K562 (cell line): ENCODE data around the gene COX6B1. TPM values are rescaled to one million over a fixed set of nuclear protein-coding genes. Genes with fewer than 3 reads are reported as not detected.

Experiments used
- ATF1 ChIP-seq, 2 experiments: fragments of 450-650 bp in 1 of 2; IDR thresholded peaks; 2 replicates each; pipeline ENCODE4 v1.6.1; 2016; ENCODE audit warnings: missing compliant biosample characterization in 1 of 2, missing genetic modification characterization in 1 of 2
- CREB3 ChIP-seq: fragments of 450-650 bp; conservative IDR thresholded peaks from 2 replicates; pipeline ENCODE4 v1.6.1; 2016; ENCODE audit warnings: missing genetic modification characterization, low read depth, mild to moderate bottlenecking, missing compliant biosample characterization, moderate library complexity
- ELF1 ChIP-seq: fragments of 200-800 bp; sonication (Bioruptor generic); IDR thresholded peaks from 2 replicates; pipeline ENCODE4 v1.6.1; 2016; ENCODE audit warnings: missing genetic modification characterization, missing compliant biosample characterization
- ESRRA ChIP-seq: fragments of 450-650 bp; IDR thresholded peaks from 2 replicates; pipeline ENCODE4 v1.6.1; 2014; ENCODE audit warnings: low read depth, mild to moderate bottlenecking, moderate library complexity, borderline replicate concordance
- ETV1 ChIP-seq: fragments of 450-650 bp; conservative IDR thresholded peaks from 2 replicates; pipeline ENCODE4 v1.6.1; 2016; ENCODE audit warnings: missing genetic modification characterization, control low read depth, low read depth, missing compliant biosample characterization
- FOXK1 ChIP-seq: sonication (generic); formaldehyde crosslinking; IDR thresholded peaks from 2 replicates; pipeline ENCODE4 v1.8.0; 2022; ENCODE audit warnings: missing genetic modification reagents, mild to moderate bottlenecking, borderline replicate concordance
- HNRNPH1 ChIP-seq: fragments of 200-400 bp; formaldehyde crosslinking; optimal IDR thresholded peaks from 2 replicates; pipeline ENCODE3; 2017; ENCODE audit warnings: low read depth, mild to moderate bottlenecking, low read length, moderate library complexity
- MTF1 ChIP-seq: fragments of 250-450 bp; sonication (Bioruptor Pico); IDR thresholded peaks from 2 replicates; pipeline ENCODE4 v1.9.0; 2021; ENCODE audit warnings: moderate library complexity, mild to moderate bottlenecking, inconsistent platforms, borderline replicate concordance
- NR0B1 ChIP-seq: fragments of 450-650 bp; IDR thresholded peaks from one replicate; pipeline ENCODE4 v1.6.1; 2018; ENCODE audit warnings: mild to moderate bottlenecking, moderate library complexity; ENCODE audit not compliant: partially characterized antibody
- PML ChIP-seq: IDR thresholded peaks from 2 replicates; pipeline ENCODE4 v1.6.1; 2012; ENCODE audit warnings: low read length, inconsistent platforms
- POLR2H ChIP-seq: IDR thresholded peaks from 2 replicates; pipeline ENCODE4 v1.6.1; 2016; ENCODE audit warnings: missing genetic modification characterization, low read depth, mild to moderate bottlenecking, control low read depth, missing compliant biosample characterization, moderate library complexity
- PTBP1 ChIP-seq: fragments of 200-400 bp; formaldehyde crosslinking; IDR thresholded peaks from 2 replicates; pipeline ENCODE4 v1.6.1; 2017; ENCODE audit warnings: low read depth, low read length
- RCOR1 ChIP-seq, 2 experiments: IDR thresholded peaks; 2 replicates each; pipeline ENCODE4 v1.6.1; 2012; ENCODE audit warnings: low read depth in 2 of 2, low read length in 2 of 2, borderline replicate concordance in 1 of 2, improper control_type of control experiment in 1 of 2
- SMARCA5 ChIP-seq: fragments of 450-650 bp; IDR thresholded peaks from 2 replicates; pipeline ENCODE4 v1.6.1; 2016
- TSHZ1 ChIP-seq: fragments of 250-450 bp; sonication (Bioruptor Pico); IDR thresholded peaks from 2 replicates; pipeline ENCODE4 v1.4.0; 2020; ENCODE audit warnings: mild to moderate bottlenecking, moderate library complexity
- ZNF57 ChIP-seq: fragments of 450-650 bp; formaldehyde crosslinking; IDR thresholded peaks from 2 replicates; pipeline ENCODE4 v1.4.0; 2020; ENCODE audit warnings: mild to moderate bottlenecking, moderate library complexity
- ZNF740 ChIP-seq, 3 experiments: fragments of 200-800 bp in 1 of 3; sonication (Bioruptor generic) in 1 of 3; sonication (generic) in 1 of 3; formaldehyde crosslinking in 1 of 3; IDR thresholded peaks; 2 replicates each; pipeline versions ENCODE4 v1.6.1 to v1.8.0; 2016 to 2022; ENCODE audit warnings: mild to moderate bottlenecking in 2 of 3, missing compliant biosample characterization in 2 of 3, missing genetic modification characterization in 2 of 3, missing genetic modification reagents in 1 of 3
- polyA plus RNA-seq, 8 experiments: library from polyadenylated mRNA; depleted of rRNA in 4 of 8; stranded (reverse) in 5 of 8; unstranded in 3 of 8; fragments of >200 nt; fragmentation: Nextera tagmentation in 2 of 8; fragmentation: Illumina TruSeq in 1 of 8; extraction: Ambion mirVana in 2 of 8; extraction: Trizol in 1 of 8; gene quantifications; 2 replicates each; pipeline versions ENCODE4 v1.2.1 to v1.2.3, GENCODE V29; 2011 to 2014; ENCODE audit warnings: inconsistent platforms in 1 of 8, missing spikeins in 1 of 8
- total RNA-seq, 7 experiments: library from RNA; depleted of rRNA in 6 of 7; stranded (reverse); fragments of >200 nt in 6 of 7; fragmentation: Illumina TruSeq in 2 of 7; extraction: Trizol in 2 of 7; gene quantifications; 2 replicates each; pipeline versions ENCODE4 v1.2.1 to v1.2.3, GENCODE V29; 2011 to 2021; ENCODE audit warnings: low replicate concordance in 1 of 7

COX6B1 gene
- total and polyA plus RNA-seq, 9 of the 15 experiments (the other 6 are each of a cell fraction or from before 2014, with no cell fraction given): 777 to 2,393 (median 1,219) TPM

GRCh38 chr19:35693835-35694599 lies 45.9 kb downstream of the COX6B1 start (continued):
- TF ChIP-seq POLR2H (tag) (no peak), TSHZ1 (CRISPR knock-in tag) (no peak), ATF1 (CRISPR knock-in tag; IDR thresholded peaks at IDR 0.05) (no peak), ATF1 (tag; IDR thresholded peaks at IDR 0.05) (no peak), HNRNPH1 (no peak), ZNF740 (CRISPR knock-in tag; IDR thresholded peaks at IDR 0.05) (no peak), ZNF740 (tag; IDR thresholded peaks at IDR 0.05) (no peak), PML (no peak), SMARCA5 (0 out of 2 replicates have a peak, but pooled peaks have one; percentile 50), ELF1 (tag) (no peak), PTBP1 (no peak), MTF1 (CRISPR knock-in tag) (no peak), ETV1 (no peak), ZNF57 (CRISPR knock-in tag) (no peak), NR0B1 (no peak), ESRRA (peak; percentile 31; the same call in 1 of the 2 replicates), CREB3 (tag) (no peak), FOXK1 (CRISPR knock-in tag) (no peak), RCOR1 (IDR thresholded peaks at IDR 0.05; ENCODE audit: borderline replicate concordance in 1 of 2, low read depth in 2 of 2, low read length in 2 of 2) (peak in 1 of 2 experiments; percentile 71; a peak in 1 of 4 replicates)
